ENCODE measurements around the gene ALKBH3.
A peak's percentile ranks its signal among the peaks of the same experiment; 100 is the strongest.

ALKBH3 gene

DNA sequence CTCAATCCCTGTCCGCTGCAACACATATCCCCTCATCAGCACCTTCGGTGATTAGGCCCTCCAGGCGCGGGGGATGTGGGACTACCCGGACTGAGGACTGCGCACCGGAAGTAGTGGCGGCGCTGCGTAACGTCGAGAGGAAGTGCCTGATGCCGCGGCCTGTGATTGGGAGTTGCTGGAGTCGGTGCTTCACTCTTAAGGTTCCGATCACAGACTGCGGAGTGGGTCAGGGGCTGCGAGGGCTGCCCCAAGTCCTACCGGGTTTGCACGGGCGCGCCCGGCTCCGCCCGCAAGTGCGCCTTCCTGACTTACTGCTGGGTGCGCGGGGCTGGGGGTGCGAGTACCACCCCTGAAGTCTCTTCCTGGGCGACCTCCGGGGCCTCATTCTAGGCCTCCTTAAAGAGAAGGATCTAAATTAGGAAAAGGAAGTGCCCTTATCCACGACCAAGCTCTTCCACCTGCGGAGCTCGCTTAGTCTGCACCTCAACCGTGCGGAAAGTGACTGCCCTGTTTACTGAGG lies at the start of gene ALKBH3:
Gene ALKBH3 (plus strand): TSS at position 192 of the 520 bp plus-strand sequence. CDS start 1,822 bp downstream, outside the sequence.
- peak; percentile 88 for DNase-seq

DNA sequence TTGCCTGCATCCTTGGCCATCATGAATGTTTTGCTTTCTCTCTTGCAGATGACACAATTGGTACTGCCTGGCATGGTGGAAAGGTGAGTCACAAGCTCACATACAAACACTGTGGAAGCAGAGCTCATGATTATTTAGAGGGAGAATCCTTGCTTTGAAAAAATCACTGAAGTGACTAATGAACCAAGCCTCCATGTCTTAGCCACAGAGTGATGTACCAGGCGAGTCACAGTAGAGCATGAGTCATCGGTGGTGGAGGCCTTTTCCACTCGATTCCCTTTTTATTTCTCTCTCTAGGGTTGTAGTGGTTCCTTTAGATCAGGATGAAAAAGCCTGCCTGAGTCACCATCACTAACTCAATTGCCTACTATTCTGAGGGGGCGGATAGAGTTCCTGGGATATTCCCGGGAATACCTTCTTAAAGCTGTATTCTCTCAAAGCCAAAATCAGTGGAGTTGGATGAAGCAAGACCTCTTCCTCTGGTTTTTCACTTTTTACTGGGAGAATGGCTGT lies 49.6 kb upstream of the ALKBH3 start:
- DNase-seq = peak; percentile 37

DNA sequence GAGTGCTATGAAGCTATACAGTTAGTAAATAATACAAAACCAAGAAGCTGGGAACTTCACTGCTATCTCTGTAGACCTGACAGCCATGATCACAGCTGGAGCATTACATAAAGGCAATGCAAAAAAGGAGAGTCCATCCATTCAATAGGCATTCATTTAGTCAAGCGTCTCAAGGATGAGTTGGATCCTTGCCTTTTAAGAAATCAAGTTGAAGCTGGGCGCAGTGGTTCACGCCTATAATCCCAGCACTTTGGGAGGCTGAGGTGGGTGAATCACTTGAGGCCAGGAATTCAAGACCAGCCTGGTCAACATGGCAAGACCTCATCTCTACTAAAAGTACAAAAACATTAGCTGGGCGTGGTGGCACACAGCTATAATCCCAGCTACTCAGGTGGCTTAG lies 48.1 kb upstream of the ALKBH3 start:
- no peak for DNase-seq

DNA sequence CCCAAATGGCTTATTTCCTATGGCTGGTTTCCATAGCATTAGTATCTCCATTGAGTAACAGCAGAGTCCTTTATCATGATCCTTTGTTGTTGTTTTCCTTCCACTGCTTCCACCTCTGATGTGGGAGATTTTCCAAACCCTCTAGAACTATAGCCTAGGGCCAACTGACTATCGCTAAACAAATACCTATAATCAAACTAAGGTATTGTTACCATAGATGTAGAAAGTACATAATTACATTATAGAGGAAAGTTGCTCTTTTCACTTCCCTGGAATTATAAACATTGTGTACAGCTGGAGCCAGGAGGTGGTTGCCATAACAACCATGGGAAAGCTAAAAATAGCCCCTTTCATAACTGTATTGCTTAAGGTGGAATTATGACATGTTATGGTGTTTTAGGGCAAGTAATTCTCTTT lies 47.0 kb upstream of the ALKBH3 start:
- no peak for DNase-seq

DNA sequence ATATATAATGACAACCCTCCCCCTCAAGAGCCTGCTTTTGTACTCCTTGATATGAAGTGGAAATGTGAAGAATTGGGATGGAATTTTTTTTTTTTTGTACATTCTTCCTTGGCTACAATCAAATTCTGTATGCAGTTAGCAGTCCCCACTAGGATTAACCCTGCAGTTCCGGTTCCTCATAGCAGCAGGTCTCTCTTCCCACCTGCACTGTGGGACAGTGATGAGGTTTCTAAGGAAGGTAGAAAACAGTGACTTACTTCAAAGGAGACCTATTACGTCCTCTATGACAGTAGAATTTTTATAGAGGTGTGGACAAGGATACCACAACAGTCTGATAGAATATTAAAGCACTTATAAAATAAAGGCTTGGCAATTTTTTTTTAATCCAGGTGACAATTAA lies 46.3 kb upstream of the ALKBH3 start:
- no peak for DNase-seq

DNA sequence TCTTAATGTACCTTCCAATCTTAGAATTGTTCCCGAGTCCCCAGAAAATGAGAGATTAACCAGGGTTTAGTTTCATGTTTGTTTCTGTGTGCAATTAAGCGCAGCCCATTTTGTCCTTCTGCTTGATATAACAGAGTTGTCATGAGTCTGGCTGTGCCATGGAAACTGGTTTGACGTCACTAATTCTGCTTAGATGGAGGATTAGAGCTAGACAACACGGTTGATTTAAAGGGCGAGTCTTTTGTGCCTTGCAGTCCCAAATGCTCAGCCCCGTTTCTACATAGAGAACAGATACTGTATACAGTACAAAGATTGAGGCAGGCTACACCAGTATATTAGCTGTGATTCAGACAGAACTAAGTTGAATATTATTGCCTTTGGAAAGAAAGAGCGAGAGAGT lies 45.5 kb upstream of the ALKBH3 start:
- no peak for DNase-seq

DNA sequence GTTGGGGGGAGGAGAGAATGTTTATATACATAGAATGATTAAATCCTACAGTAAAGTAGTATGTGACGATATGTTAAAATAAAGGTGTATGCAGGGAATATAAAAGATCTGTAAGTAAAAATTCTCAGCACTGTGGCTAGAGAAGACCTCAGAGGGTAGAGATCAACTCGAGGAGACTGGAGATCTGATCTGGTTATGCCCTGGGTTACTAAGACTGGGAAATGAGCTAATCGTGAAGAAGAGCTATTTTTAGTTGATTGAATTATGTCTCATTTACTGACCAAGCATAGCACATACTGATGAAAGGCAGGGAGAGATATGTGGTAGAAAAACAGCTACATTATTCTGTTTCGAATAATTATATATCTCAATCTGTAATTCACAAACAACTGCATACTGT lies 42.8 kb upstream of the ALKBH3 start:
- no peak for DNase-seq

DNA sequence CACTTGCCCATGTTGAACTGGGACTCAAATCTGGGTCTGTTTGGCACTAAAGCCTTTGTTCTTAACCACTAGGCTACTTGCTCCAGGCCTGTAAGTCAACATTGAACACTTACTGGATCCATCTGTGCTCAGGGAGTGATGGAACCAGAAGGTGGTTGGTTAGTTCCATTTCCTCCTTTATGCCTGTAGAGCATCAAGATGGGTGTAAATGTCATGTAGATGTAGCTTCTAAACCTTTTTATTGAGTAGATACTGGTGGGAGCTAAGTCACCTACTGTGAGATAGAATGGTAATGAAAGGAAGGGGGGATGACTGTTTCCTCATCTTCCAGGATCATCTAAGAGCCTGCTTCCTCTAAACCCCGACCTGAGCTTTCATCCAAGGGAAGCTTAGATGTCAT lies 38.6 kb upstream of the ALKBH3 start:
- no peak for DNase-seq

DNA sequence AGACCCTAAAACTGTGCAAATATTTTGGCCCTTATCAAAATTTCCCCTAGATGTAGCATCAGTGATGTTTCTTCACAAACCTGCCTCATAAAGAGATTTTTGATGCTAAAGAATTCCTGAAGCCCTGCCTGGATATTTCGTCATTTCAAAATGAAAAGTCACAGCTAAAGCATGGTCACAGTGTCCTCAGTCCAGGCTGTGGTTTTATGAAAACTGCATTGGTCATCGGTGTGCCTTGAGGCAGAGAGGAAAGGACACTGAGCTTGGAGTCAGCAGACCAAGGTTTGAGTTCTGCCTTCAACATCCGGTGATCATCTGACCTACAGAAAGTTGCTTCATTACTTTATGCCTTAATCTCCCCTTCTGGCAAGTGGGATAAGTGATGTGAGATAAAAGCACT lies 34.8 kb upstream of the ALKBH3 start:
- no peak for DNase-seq

DNA sequence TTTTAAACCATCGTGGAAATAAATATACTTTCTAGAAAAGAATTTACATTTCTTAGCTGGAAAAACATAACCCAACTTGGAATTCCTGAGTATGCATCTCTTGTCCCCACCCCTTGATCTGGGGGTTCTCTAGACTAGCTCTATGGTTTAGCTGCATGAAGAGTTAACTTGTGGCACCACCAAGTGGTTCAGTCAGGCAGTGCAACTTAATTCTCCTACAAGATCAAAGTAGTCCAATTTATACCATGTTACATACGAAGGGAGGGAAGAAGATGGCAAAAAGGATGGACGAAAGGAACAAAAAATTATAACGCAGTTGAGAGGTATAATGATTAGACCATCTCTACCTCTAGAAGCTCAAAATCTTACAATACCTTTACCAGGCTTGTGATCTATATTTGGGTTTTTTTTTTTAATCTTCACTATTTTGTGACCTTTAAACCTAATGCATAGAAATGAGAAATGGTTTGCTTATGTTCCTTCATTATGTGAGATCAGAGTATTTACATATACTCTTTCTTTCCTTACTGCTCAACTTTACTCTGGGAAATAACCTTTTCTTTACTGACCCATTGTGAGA lies 28.5 kb upstream of the ALKBH3 start:
- peak; percentile 60 for DNase-seq

DNA sequence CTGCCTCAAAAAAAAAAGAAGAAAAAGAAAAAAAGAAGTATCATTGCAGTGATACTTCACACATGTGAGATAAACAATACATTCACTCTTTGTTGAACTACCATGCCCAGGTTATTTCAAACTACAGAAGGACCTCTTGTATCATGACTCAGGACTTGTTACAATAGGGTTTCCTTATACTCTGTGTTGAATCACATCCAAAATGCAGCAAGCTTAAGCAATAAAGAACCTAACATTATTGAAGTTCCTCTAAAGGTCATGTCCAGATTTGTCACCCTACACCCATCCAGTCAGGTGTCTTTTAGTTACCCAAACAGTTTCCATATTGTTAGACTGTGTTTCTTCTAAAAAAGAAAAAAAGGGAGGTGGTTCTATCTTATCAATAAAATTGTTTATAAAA lies 26.9 kb upstream of the ALKBH3 start:
- DNase-seq = no peak

DNA sequence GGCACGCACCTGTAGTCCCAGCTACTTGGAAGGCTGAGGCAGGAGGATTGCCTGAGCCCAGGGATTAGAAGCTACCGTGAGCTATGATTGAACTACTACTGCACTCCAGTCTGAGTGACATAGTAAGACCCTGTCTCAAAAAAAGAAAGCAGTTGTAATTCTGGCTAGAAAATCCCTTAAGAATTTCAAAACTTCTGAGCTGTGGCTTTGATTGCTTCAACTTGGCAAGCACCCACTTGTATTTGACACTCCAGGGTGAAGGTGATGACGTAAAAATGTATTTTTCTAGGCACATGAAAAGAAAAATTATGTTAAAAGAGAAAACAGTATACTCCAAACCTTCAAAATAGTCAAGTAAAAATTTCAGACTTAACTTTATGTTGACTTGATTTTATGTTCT lies 23.6 kb upstream of the ALKBH3 start:
- no peak for DNase-seq

DNA sequence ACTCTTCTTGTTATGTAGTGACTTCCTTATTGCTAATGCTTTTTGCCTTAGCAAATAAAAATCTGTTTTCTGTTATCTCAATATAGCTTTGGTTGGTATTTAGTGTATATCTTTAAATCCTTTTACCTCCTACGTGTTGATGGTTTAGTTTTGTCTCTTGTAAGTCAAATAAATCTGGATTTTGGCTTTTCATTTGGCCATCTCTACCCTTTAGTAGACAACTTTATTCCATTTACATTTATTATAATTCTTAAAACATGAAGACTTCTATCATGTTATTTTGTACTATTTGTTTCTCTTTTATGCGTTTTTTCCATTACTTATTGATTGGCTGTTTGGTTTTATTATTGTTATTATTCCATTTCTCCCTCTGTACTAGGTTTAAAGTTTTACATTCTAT lies 19.5 kb upstream of the ALKBH3 start:
- DNase-seq = no peak

DNA sequence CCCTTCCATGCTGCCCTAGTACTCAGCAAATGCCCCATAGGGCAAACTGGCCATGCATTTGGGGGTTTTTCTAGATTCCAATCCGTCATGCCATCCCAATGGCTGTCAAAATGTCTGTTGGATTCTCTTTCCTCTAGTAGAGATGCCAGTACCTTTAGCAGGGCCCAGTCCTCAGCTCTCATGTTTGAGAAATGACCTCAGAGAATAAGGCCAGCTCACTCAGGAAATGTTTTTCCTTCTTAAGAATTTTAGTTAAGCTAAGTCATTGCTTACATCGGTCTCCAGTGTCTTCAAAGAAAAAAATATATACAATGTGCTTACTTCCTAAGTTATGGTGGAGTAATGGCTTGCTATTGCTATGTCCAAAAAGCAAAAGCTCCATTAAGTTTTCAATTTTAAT lies 14.1 kb upstream of the ALKBH3 start:
- no peak for DNase-seq

DNA sequence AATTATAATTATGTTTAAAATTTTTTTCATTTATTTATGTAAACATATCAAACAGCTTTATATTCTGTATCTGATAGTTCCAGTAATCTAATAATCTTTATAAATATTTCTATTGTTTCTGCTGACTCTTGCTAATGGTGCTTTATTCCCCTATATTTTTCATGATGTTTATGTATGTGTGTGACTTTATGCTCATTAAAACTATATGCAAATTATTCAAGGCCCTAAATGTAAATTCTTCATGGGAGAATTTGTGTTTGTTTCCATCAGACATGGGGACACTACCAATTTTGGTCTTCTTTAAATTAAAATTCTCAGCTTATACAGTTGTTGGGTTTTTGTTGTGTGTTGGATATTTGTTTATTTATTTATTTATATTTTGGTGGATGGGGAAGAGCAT lies 13.7 kb upstream of the ALKBH3 start:
- DNase-seq = no peak

DNA sequence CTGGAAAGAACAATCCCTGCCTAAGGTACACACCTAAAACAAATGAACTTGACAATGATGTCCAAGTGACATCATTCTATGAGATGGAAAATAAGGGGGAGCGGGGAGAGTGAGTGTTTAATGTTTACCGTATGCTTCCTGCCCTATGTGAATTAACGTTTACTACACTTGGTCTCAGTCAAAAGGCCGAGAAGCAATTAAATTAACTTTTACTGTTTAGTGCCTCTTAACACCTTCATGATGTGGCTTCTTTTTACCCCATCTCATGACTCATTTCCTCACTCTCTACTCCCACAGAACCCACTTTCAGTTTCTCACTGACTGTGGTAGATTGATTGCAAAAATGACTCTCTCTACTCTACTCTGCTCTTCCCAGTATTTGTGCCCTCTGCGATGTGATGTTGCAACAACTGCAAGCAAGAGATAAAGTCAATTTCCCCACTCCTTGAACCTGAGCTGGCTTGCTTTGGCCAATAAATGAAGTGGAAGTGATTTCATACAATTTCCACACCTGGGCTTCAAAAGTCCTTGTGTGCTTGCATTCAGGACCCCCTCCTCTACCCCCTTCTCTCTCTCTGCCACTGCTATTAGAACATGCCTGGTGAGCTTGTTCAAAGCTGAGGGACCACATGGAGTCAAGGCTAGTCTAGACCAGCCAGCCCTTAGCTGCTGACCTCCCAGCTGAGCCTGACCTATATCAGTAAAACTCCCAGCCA lies 11.6 kb upstream of the ALKBH3 start:
- DNase-seq = peak; percentile 30

DNA sequence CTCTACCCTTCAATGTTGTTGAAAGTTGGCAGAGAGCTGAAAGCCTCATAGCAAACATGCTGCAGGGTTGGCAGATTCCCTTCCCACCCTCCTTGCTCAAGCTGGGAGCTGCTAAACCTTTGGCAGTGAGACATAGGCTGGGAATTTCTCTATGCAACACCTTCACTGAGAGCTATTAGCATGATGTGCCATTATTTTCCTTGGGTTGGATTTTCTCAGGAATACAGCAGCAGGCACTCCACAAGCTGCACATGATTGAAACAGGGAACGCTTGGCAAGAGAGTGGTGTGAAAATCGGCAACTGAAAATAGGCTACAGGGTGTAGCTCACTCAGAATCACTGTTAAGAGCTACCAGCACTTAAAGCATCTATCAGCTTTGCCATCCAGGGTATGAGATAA lies 9.6 kb upstream of the ALKBH3 start:
- no peak for DNase-seq

DNA sequence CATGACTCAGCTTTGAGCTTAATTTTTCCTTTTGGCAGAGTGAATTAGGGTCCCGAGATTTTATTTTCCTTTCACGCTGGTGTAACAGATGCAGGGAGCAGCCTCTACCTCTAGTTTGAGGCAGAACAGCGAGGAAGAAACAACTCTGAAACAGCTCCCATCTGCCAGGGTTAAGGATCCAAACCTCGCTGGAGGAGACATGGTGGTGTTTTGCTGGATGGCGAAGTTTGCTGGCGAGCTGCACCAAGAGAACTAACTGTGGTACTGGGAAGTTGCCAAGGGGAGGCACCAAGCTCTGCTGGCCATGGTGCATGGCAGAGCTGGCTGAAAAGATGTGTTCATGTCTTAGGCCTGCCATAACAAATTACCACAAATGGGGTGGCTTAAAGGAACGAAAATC lies 7.6 kb upstream of the ALKBH3 start:
- DNase-seq = no peak

DNA sequence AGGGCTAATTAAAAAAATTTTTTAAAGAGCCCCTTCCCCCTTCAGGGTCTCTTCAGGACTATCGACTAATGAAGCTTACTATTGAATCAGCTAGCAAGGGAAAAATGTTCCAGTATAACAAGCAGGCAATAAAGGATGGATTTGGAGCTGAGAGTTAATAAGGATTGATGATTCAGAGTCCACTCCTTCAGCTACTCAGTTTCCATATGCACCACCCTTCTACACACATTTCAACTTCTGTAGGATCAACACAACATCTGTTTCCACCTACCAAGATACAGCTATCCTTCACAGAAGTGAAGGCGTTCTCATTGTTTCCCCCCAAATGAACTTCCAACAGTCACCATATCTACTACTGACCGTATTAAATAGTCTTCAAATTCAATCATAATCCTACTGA lies 6.6 kb upstream of the ALKBH3 start:
- no peak for DNase-seq

DNA sequence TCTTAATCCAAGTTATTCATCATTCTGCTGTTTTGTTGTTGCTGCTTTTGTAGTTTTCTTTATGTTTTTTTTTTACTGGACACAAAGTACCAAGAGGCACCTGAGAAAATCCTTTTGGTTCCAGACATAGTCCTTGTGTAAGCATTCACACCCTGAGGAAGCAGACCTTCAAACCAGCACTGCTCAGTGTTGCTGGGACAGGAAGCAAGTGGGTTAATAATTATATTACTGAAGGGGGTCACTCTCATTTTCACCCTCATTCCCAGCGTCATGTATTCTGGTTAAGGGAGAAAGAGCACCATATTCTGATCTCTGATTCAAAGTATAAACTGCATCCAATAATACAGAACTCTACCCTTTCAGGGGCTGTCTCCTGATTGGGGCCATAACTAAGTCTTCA lies 5.9 kb upstream of the ALKBH3 start:
- DNase-seq = no peak

DNA sequence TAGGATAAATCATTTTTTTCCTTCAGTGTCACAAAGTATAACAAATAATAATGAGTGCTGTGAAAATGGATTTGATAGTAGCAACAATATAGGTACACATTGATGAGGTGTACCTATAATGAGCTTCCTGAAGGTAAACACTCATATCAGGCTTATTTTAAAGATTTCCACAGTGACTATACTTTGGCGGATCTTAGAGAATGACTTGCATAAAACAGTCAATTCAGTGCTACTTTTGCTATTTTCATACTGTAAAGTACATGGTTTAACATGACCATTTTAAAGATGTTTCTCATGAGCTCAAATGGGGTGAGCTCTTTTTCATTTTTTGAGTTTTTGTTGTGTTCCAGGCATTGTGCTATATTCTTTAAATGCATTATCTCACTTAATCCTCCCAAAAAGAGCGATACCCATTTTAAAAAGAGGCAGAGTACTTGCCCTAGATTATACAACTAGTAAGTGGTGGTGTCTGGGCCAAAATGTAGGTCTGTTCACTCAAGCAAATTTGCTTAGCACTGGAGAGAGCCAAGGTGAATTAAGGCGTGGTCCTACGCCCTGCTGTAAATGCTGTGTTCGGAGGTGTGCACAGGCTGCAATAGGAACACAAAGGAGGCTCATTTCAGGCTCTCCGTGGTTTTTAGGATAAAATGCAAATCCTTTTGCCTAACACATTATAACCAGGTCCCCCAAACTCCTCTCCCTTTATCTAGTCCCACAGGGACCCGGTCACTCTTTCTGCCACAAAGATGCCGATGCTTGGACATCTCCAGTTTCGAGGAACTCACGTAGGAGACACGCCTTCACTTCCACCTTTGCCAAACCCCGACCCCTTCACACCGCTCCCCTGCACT lies 617 bp upstream of the ALKBH3 start:
- DNase-seq = no peak

DNA sequence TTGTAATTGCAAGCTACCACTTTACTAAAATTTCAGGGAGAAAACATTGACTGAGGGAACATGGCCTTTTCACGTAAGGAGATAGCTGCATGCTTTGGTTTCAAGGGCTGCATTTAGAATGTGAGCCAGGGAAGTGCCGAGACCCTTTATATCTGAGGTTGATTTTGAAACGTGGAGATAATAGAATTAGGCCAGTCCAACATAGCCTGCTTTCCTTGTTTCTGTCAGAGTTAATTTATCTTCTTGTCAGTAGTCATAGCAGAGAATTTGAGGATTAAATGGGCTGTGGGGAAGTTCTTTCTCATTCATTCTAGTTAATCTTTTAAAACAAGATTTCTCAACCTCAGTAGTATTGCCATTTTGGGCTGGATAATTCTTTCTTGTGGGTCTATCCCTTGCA lies 12.2 kb downstream of the ALKBH3 start:
- no peak for DNase-seq

DNA sequence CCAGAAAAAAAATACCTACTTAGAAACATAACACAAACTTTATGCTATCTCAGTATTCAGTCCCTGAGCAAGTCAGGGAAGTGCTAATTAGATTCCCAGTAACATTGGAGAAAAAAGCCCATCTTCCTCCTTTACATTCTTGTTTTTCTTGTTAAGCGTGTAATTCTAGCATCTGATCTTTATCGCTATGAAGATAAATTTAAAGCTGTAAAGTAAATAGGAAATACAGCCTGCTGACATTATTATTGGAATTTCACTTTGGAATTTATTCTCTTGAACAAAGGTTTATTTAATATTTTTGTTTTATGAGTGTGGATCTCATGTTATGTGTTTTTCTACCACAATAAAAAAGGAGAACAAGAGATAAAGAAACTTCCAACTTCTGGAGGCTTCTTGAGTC lies 13.9 kb downstream of the ALKBH3 start:
- no peak for DNase-seq

DNA sequence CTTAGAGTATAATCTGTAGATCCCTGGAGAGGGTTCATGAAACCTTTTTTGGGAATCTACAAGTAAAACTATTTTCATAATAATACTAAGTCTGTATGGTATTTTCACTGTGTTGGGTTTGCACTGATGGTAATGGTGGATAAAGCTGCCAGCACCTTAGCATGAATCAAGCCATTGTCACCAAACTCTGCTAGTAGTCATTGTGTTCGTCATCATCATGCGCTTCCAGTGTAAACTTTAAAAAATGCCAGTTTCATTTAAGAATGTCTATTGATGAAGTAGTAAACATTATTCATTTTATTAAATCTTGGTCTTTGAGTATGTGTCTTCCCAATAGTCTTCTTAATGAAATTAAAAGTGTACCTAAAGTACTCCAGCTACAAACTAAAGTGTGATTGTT lies 15.0 kb downstream of the ALKBH3 start:
- no peak for DNase-seq
